PFSK-1 (cell line): Measurements from ENCODE around the gene EXTL1.

ENCODE experiments used
- FOXP2 ChIP-seq: optimal IDR thresholded peaks from 2 replicates; pipeline ENCODE3; 2011; ENCODE audit warnings: borderline replicate concordance, control low read depth, inconsistent platforms; ENCODE audit not compliant: insufficient read depth; ENCODE audit errors: extremely low read length, extremely low read depth
- POLR2AphosphoS5 ChIP-seq: IDR thresholded peaks from 2 replicates; pipeline ENCODE4 v1.6.1; 2012; ENCODE audit warnings: low read depth, mild to moderate bottlenecking, control low read depth, low read length, moderate library complexity
- REST ChIP-seq, 2 experiments: IDR thresholded peaks; 2 replicates each; pipeline versions ENCODE4 v1.6.1 to v1.8.0; 2011 to 2012; ENCODE audit warnings: low read depth in 2 of 2, low read length in 2 of 2, control low read depth in 1 of 2, inconsistent platforms in 1 of 2, mild to moderate bottlenecking in 1 of 2, moderate library complexity in 1 of 2; ENCODE audit not compliant: insufficient read depth in 1 of 2
- SIN3A ChIP-seq: IDR thresholded peaks from 2 replicates; pipeline ENCODE4 v1.6.1; 2012; ENCODE audit warnings: mild to moderate bottlenecking, low read length, moderate library complexity, borderline replicate concordance; ENCODE audit not compliant: insufficient read depth
- TAF1 ChIP-seq: IDR thresholded peaks from 2 replicates; pipeline ENCODE4 v1.6.1; 2012; ENCODE audit warnings: low read length, control low read depth, borderline replicate concordance; ENCODE audit not compliant: insufficient read depth

EXTL1 gene

DNA sequence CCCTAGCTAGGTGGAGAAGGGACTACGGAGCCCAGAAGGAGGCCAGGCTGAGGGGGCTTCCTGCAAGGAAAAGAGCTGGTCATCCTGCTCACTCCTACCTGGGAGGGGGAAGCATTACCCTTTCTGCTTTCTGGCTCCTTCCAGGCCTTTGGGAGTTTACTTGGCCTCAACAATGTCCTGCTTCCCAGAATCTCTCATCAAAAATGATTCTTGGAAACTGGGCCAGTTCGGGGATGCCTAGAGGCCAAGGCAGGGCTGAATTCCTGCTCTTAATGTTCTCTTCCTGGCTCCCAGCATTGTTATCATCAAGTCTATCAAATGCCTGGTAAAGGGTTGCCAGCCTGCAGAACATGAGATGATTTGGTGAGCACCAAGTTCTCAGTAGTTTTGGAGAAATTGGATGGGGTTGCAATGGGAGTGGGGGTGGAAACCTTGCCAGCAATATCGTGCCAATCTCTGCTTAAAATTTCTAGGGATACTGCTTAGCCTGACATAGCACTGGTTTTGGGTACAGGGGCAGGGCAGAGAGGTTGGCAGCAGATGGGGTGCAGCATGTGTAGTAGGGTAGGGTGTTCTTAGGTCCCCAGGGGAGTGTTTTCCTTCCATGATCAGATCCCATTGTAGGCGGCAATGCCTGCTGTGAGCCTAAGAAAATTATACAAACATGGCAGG is 16.0 kb upstream of the EXTL1 start:
- TF ChIP-seq TAF1 (no peak), FOXP2 (no peak), POLR2AphosphoS5 (no peak), SIN3A (no peak), REST (IDR thresholded peaks at IDR 0.05; ENCODE audit: insufficient read depth in 1 of 2, low read depth in 2 of 2, low read length in 2 of 2) (no peak)

DNA sequence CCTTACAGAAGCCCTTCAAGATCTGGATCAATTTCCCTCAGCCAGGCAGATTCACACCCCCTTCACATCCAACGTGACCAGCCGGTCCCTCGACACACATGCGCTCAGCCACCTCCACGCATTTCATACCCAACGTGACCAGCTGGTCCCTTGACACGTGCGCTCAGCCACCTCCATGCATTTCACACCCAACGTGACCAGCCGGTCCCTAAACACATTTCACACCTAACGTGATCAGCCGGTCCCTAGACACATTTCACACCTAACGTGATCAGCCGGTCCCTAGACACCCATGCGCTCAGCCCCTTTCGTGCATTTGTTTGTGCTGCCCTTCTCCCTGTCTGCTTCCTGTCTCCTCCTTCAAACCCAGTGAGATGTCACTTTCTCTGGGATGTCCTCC is 14.9 kb upstream of the EXTL1 start:
- TF ChIP-seq SIN3A: no peak
- TF ChIP-seq POLR2AphosphoS5: no peak
- no peak for TF ChIP-seq TAF1
- TF ChIP-seq FOXP2: no peak
- no peak for TF ChIP-seq REST (IDR thresholded peaks at IDR 0.05; ENCODE audit: insufficient read depth in 1 of 2, low read depth in 2 of 2, low read length in 2 of 2)

DNA sequence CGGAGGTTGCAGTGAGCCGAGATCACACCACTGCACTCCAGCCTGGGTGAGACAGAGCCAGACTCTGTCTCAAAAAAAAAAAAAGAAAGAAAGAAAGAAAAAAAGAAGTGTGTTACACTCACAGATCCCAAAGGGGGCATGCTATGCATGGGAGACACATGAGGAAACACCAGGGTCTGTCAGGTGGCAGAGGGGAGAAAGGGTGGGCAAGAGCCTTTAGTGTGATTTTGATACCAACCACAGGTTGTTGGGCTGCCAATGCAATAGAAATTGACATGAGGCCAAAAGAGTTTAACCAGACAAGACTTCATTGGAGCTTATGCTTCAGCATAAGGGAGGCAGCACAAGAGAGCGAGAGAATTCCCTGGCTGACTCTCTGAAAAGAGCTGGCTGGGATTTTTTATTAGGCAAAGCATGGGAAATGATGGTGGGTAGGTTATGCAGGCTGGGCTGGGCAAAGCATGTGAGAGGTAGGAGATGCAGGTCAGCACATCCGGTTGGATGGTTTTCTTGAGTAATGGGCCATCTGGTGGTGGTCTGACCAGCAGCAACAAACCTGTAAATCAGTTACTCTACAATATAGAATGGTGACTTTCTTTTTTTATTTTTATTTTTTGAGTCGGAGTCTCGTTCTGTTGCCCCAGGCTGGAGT is 11.7 kb upstream of the EXTL1 start:
- TF ChIP-seq POLR2AphosphoS5: no peak
- TF ChIP-seq FOXP2: no peak
- TF ChIP-seq SIN3A: no peak
- no peak for TF ChIP-seq REST (IDR thresholded peaks at IDR 0.05; ENCODE audit: insufficient read depth in 1 of 2, low read depth in 2 of 2, low read length in 2 of 2)
- no peak for TF ChIP-seq TAF1

DNA sequence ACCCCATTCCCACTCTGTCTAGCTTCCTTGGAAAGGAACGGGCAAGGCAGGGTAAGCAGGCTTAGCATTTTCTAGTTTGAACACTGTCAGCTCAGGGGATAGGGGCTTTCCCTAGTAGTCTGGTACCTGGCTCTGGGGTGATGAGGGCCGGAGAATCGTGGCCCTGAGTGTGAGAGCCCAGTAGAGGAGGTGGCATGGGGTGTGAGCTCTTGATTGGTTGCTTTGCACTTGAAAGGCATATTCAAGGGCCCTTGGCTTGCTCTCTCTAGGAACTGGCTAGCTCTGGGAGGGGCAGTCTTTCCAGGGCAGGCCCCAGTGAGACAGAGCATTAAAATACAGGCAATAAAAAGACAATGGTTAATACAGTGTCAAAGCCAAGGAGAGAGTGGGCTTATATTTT is 10.8 kb upstream of the EXTL1 start:
- TF ChIP-seq SIN3A: no peak

- no peak for TF ChIP-seq TAF1
- TF ChIP-seq REST (IDR thresholded peaks at IDR 0.05; ENCODE audit: insufficient read depth in 1 of 2, low read depth in 2 of 2, low read length in 2 of 2): no peak
- TF ChIP-seq POLR2AphosphoS5: no peak
- no peak for TF ChIP-seq FOXP2
- TF ChIP-seq SIN3A: no peak
These were observed 8.7 kb upstream of the EXTL1 start for GRCh38 chr1:26012864-26013263.
